ENCODE data around the gene PEX16. TPM values are rescaled to one million over a fixed set of nuclear protein-coding genes. Genes with fewer than 3 reads are reported as not detected.

PEX16 gene
- polyA plus RNA-seq, 1 donor from 2014 or later = 61.1 TPM

GRCh38 chr11:45909594-45910475, 7.8 kb downstream of the PEX16 start:
- Histone ChIP-seq H4K20me1 (ENCODE audit: insufficient read depth) (no peaks in the 10 kb centered on the region), H3K4me2 (ENCODE audit: low read length) (no peak overlapping the region), H3K4me3 (ENCODE audit: low read length) (no peak overlapping the region), H3K27ac (ENCODE audit: low read length) (no peak overlapping the region), H3K36me3 (ENCODE audit: insufficient read depth, low read length) (no peaks in the 10 kb centered on the region), H3K79me2 (replicated peaks; ENCODE audit: insufficient read depth, low read length) (no peaks in the 10 kb centered on the region), H2AFZ (ENCODE audit: low read depth, low read length) (no peak overlapping the region), H3K9ac (ENCODE audit: low read length) (no peak overlapping the region), H3K9me3 (ENCODE audit: low read length) (no peaks in the 10 kb centered on the region), H3K27me3 (ENCODE audit: insufficient read depth, low read depth, low read length) (no peaks in the 10 kb centered on the region), H3F3A (ENCODE audit: insufficient read depth, low read length, poor library complexity, severe bottlenecking) (no peaks in the 10 kb centered on the region), H3K9me2 (ENCODE audit: insufficient read depth, low read length) (no peaks in the 10 kb centered on the region)
- TF ChIP-seq MXI1 (conservative IDR thresholded peaks at IDR 0.05; ENCODE audit: poor library complexity, severe bottlenecking) (no peak), REST (IDR thresholded peaks at IDR 0.05; ENCODE audit: borderline replicate concordance) (no peak), RAD21 (conservative IDR thresholded peaks at IDR 0.05) (no peak), SMC3 (conservative IDR thresholded peaks at IDR 0.05; ENCODE audit: poor library complexity) (no peak), EZH2 (IDR thresholded peaks at IDR 0.05; ENCODE audit: borderline replicate concordance, insufficient read depth, low read length, poor library complexity, severe bottlenecking) (no peak)

GRCh38 chr11:45907911-45908370, 9.7 kb downstream of the PEX16 start:
- Histone ChIP-seq H2AFZ (ENCODE audit: low read depth, low read length) (no peak overlapping the region), H3K79me2 (replicated peaks; ENCODE audit: insufficient read depth, low read length) (peaks cover 6% of the 10 kb centered on the region), H3K4me2 (ENCODE audit: low read length) (no peak overlapping the region), H3K9me3 (ENCODE audit: low read length) (no peaks in the 10 kb centered on the region), H3K36me3 (ENCODE audit: insufficient read depth, low read length) (no peaks in the 10 kb centered on the region), H3K4me3 (ENCODE audit: low read length) (no peak overlapping the region), H3K27me3 (ENCODE audit: insufficient read depth, low read depth, low read length) (no peaks in the 10 kb centered on the region), H3F3A (ENCODE audit: insufficient read depth, low read length, poor library complexity, severe bottlenecking) (no peaks in the 10 kb centered on the region), H4K20me1 (ENCODE audit: insufficient read depth) (peaks cover 3% of the 10 kb centered on the region), H3K27ac (ENCODE audit: low read length) (no peak overlapping the region), H3K9me2 (ENCODE audit: insufficient read depth, low read length) (no peaks in the 10 kb centered on the region), H3K9ac (ENCODE audit: low read length) (no peak overlapping the region)
- TF ChIP-seq REST (IDR thresholded peaks at IDR 0.05; ENCODE audit: borderline replicate concordance) = no peak
- no peak for TF ChIP-seq MXI1 (conservative IDR thresholded peaks at IDR 0.05; ENCODE audit: poor library complexity, severe bottlenecking)
- TF ChIP-seq EP300 (conservative IDR thresholded peaks at IDR 0.05; ENCODE audit: poor library complexity, severe bottlenecking) = no peak
- no peak for TF ChIP-seq POLR2AphosphoS5 (IDR thresholded peaks at IDR 0.05)
- no peak for TF ChIP-seq SMC3 (conservative IDR thresholded peaks at IDR 0.05; ENCODE audit: poor library complexity)
